ENCODE measurements around the gene BTG4.

DNA sequence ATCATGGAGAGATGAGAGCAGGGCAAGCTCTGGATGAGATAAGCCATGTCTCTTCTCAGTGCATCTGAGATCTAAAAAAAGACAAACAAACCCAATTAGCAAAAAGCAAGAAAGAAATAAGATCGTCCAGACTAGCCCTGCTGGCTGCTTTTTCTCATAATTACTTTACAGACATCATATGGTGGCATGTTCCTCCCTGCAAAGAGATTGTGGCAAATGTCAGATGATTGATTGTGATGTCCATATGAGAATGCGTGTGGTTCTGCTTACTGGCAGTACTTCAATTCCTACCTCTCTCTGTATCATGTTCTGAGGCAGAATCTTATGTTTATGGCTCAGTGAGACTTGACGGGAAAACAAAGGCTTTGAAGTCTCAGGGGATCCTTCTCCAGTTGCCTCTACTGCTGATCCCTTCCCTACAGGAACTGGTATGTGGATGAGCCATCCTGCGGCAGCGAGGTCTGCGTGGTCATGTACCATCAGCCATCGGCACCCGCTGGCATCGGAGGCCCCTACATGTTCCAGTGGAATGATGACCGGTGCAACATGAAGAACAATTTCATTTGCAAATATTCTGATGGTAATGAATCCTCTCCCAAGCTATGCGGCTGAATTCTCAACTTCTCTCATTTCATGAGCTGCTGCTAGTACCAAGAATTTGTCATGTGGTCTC is 37.1 kb upstream of the BTG4 start:
- TF ChIP-seq EZH2 (IDR thresholded peaks at IDR 0.05; ENCODE audit: insufficient read depth, low read length): no peak
- TF ChIP-seq, protein P1, sequence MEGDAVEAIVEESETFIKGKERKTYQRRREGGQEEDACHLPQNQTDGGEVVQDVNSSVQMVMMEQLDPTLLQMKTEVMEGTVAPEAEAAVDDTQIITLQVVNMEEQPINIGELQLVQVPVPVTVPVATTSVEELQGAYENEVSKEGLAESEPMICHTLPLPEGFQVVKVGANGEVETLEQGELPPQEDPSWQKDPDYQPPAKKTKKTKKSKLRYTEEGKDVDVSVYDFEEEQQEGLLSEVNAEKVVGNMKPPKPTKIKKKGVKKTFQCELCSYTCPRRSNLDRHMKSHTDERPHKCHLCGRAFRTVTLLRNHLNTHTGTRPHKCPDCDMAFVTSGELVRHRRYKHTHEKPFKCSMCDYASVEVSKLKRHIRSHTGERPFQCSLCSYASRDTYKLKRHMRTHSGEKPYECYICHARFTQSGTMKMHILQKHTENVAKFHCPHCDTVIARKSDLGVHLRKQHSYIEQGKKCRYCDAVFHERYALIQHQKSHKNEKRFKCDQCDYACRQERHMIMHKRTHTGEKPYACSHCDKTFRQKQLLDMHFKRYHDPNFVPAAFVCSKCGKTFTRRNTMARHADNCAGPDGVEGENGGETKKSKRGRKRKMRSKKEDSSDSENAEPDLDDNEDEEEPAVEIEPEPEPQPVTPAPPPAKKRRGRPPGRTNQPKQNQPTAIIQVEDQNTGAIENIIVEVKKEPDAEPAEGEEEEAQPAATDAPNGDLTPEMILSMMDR (IDR thresholded peaks at IDR 0.05; ENCODE audit: insufficient read depth, low read depth, low read length): no peak
